GM21786 (cell line): Measurements from ENCODE around the gene EPO.
"Not testable (repeated sequence)": the region's sequence is repeated elsewhere in the genome, so short reads cannot be mapped to it uniquely, and the experiment has no call there.

ENCODE experiments used
- ATAC-seq: cut with Tn5 transposase; IDR thresholded peaks from one replicate; pipeline ENCODE4 v1.9.1; 2021; ENCODE audit not compliant: unreplicated experiment

EPO gene

DNA sequence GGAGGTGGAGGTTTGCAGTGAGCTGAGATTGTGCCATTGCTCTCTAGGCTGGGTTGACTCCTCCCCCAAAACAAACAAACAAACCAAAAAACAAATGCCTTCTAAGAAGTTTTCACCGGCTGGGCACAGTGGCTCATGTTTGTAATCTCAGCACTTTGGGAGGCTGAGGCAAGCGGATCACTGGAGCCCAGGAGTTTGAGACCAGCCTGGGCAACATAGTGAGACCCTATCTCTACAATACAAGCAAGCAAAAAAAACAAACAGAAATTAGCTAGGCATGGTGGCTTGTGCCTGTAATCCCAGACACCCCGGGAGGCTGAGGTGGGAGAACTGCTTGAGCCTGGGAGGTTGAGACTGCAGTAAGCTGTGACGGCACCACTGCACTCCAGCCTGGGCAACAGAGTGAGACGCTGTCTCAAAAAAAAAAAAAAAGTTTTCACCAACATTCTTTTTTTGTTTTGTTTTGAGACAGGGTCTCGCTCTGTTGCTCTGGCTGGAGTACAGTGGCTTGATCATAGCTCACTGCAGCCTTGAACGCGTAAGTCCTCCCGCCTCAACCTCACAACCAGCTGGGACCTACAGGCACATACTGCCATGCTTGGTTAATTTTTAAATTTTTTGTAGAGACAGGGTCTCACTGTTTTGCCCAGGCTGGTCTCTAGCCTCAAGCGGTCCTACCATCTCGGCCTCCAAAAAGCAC, 11.8 kb downstream of the EPO start:
- no peak for ATAC-seq

DNA sequence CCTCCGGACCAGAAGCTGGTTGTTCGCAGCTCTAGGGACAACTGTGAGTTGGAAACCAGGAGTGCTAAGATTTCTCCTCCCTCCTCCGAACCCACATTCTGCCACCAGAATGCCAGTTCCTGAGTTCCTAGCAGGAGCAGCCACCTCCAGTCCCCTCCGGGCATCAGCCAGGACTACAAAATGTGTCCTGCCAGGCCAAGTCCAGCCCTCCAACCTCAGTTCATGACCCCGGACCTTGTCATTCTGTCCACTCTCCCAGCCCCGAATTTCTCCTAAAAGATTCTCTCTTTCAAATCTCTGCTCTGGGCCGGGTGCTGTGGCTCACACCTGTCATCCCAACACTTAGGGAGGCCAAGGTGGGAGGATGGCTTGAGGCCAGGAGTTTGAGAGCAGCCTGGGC, 15.5 kb downstream of the EPO start:
- no peak for ATAC-seq

DNA sequence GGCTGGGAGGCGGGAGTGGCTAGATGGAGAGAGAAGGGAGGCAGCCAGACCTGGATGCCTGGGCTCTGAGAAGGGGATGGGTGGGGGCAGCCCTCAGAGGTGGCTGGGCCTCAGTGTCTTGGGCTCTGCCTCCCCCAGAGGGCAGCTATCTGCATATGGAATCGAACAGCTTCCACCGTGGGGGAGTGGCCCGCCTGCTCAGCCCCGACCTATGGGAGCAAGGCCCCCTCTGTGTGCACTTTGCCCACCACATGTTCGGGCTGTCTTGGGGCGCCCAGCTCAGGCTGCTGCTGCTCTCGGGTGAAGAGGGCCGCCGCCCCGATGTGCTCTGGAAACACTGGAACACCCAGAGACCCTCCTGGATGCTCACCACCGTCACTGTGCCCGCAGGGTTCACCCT, 16.4 kb downstream of the EPO start:
- no peak for ATAC-seq

DNA sequence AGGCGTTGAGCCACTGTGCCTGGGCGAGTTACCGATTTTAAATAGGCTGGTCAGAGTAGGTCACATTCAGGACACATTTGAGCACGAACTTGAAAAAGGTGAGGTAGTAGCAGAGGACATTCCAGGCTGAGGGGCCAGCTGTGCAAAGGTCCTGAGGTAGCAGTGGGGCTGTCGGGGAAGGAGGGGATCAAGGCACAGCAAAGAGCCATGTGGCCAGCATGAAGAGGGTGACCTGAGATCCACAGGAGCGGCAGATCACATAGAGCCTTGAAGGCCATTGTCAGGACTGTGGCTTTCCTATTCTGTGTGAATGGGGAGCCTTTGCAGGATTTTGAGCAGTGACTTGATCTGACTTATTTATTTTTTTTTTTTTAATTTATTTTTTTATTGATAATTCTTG, 19.7 kb downstream of the EPO start:
- no peak for ATAC-seq

DNA sequence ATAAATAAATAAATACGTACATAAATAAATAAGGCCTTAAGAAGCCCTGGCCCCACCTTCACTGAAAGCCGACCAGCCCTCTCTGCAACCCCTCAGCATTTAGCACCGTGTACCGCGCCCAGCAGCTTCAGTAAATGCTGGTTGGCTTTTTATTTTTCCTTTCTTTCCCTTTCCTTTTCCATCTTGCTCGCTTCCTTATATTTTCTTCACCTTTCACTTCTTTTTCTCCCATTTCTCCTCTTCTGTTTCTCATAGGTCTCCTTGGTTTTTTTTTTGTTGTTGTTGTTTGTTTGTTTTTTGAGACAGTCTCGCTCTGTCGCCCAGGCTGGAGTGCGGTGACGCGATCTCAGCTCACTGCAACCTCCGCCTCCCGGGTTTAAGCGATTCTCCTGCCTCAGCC, 24.3 kb downstream of the EPO start:
- ATAC-seq, result no peak

DNA sequence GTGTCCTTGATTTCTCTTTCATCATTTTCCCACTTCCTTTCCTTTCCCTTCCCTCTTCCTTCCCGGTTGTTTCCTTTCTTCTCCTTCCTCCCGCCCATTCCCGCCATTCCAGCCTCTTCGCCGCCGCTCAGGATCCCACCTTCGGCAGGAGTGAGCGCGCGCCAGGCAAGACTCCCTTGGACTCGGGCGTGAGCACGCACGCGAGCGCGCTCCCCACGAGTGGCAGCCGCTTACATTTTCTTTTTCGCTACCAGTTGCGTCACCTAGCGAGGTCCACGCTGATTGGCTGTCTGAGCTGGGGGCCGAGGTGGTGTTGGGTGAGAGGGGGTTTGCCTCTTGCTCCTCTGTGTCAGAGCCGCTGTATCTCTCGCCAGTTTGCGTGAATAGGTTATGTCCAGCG, 24.9 kb downstream of the EPO start:
- ATAC-seq, result no peak

DNA sequence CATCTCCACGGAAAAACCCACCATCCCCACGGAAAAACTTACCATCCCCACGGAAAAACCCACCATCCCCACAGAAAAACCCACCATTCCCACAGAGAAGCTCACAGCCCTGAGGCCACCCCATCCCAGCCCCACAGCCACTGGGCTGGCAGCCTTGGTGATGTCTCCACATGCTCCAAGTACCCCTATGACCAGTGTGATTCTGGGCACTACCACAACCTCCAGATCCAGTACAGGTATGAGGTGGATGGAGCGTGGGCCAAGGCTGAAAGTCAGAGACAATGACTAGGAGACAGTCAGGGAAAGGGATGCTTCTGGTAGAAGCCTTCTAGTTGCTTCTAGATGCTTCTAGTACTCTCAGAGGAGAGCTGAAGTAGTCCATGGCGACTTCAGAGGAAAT, 32.7 kb downstream of the EPO start:
- no peak for ATAC-seq

DNA sequence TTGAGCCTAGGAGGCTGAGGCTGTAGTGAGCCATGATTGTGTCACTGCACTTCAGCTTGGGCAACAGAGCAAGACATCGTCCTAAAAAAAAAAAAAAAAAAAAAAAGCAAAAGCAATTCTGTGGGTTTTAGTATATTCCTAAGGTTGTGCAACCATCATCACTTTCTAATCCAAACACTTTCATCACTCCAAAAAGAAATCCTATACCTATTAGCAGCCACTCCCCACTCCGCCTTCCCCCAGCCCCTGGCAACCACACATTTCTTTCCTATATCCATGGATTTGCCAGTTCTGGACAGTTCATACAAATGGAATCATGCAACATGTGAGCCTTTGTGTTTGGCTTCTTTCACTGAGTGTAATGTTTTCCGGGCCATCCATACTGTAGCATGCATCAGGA, 33.5 kb downstream of the EPO start:
- ATAC-seq, result no peak

DNA sequence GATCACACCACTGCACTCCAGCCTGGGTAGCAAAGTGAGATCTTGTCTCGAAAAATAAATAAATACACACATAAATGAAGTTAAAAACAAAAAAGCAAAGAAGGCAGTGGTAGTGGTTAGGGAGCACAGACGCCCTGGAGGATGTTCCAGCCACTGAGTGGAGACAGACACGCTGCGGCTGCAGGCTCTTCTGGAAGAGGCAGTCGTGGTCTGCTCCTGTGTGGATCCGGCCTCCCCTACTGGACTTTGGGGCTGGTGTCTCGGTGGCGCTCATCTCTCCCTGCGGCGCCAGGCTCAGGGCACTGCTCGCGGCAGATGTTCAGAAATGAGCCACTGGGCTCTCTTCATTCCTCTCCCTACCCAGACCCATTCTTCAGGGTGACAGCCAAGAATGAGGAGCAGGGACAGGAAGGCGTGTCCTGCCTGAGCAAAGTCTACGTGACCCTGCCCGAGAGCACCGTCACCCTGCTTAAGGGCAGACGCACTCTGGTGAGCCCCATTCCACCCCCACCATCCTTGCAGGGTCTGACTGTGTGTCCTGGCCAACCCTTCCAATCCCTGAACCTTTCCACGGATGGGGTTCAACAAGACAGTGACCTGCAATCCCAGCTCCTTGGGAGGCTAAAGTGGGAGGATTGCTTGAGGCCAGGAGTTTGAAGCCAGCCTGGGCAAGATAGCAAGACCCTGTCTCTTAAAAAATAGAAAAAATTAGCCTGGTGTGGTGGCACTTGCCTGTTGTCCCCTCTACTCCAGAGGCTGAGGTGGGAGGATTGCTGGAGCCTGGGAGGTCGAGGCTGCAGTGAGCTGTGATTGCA, 39.3 kb downstream of the EPO start:
- no peak for ATAC-seq

DNA sequence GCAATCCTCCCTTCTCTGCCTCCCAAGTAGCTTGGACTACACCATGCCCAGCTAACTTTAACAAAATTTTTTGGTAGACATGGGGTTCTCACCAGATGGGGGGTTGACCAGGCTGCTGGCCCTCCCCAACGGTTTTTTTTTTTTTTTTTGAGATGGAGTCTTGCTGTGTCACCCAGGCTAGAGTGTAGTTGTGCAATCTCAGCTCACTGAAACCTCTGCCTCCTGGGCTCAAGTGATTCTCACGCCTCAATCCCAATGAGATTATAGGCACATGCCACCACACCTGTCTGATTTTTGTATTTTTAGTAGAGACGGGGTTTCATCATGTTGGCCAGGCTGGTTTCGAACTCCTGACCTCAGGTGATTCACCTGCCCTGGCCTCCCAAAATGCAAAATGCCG, 42.6 kb downstream of the EPO start:
- ATAC-seq, result not testable (repeated sequence)

DNA sequence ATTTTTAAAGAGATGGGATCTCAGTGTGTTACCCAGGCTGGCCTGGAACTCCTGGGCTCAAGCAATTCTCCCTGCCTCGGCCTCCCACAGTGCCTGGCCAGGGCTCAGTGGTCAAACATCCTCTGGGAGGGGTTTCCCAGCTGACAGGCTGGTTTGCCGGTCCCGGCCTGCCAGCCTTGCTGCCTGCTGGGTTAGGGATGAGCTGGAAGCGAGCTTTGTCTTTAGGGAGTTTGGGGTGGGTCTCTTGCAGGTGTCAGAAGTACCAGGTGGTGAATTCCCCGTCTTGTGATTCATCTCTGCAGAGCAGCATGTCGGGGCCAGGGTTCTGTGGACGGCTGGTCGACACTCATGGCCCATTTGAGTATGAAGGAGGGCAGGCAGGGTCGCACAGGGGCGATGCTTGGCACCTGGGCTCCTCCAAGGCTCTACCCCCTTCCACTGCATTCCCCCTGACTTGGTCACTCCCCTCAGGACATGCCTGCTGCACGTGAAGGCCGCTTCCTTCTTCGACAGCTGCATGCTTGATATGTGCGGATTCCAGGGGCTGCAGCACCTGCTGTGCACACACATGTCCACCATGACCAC, 43.4 kb downstream of the EPO start:
- no peak for ATAC-seq

DNA sequence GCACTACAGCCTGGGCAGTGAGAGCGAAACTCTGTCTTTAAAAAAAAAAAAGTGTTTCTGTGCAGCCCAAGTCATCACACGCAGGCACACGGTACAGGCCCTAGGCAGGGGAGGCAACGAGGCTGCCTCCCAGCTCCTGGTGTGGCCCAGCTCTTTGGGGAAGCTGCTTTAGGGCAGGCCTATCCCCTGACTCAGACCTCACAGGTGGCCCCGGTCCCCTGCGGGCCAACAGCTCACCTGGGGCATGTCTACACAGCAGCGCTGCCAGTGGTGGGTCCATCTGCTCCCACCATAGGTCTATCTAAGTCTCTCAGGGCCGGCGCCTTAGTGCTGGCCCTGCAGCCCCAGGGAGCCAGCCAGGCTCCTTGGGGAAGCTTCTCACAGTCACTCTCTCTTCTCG, 44.6 kb downstream of the EPO start:
- ATAC-seq, result no peak

DNA sequence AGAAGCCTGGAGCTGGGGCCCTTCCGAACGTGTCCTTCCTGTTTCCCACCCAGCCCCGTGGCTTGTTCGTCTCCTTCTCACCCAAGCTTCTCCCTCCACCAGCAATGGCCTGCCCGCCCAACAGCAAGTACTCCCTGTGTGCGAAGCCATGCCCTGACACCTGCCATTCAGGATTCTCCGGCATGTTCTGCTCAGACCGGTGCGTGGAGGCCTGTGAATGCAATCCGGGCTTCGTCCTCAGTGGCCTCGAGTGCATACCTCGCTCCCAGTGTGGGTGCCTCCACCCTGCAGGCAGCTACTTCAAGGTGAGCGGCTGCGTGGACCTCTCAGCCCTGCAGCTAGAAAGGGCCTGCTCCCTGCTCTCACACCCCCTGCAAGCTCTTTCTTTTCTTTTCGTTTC, 45.0 kb downstream of the EPO start:
- no peak for ATAC-seq

DNA sequence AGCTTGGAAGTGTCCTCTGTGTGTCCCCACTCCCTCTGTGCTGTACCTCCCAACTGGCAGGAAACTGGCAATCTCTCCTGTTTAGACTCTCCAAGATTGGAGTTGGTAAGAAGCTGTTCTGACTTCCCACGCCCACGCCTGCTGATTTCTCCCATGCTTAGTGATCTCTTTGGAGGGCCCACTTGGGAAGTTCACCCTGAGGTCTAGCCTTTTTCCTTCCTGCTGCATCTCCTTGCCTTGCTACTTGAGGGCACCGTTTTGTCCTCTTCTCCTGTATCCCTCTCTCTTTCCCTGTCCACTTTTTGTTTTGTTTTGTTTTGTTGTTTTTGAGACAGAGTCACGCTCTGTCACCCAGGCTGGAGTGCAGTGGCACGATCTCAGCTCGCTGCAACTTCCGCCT, 48.5 kb downstream of the EPO start:
- no peak for ATAC-seq
